NCI-H128 (cell line): ENCODE measurements around the gene SRGAP2C.
"Not testable (repeated sequence)": the region's sequence is repeated elsewhere in the genome, so short reads cannot be mapped to it uniquely, and the experiment has no call there.

Source experiments
- DNase-seq: peaks from one replicate; lab custom pipeline; 2025; ENCODE audit not compliant: unreplicated experiment; lab: John Stamatoyannopoulos, UW

Gene SRGAP2C

GRCh38 chr1:121278202-121278601, 93.4 kb downstream of the SRGAP2C start:
- DNase-seq, result not testable (repeated sequence)

- not testable (repeated sequence) for DNase-seq
These were observed 94.2 kb downstream of the SRGAP2C start for GRCh38 chr1:121278777-121279547.

GRCh38 chr1:121279548-121279898, 94.7 kb downstream of the SRGAP2C start:
- not testable (repeated sequence) for DNase-seq

- not testable (repeated sequence) for DNase-seq
These were observed 96.0 kb downstream of the SRGAP2C start for GRCh38 chr1:121280699-121281317.

GRCh38 chr1:121281480-121281879, 96.7 kb downstream of the SRGAP2C start:
- not testable (repeated sequence) for DNase-seq

GRCh38 chr1:121283587-121284180, 98.9 kb downstream of the SRGAP2C start:
- DNase-seq, result not testable (repeated sequence)

- not testable (repeated sequence) for DNase-seq
These were observed 107.8 kb downstream of the SRGAP2C start for GRCh38 chr1:121292590-121292989.

- DNase-seq, result not testable (repeated sequence)
These were observed 108.8 kb downstream of the SRGAP2C start for GRCh38 chr1:121293263-121294204.

- DNase-seq, result not testable (repeated sequence)
These were observed 109.4 kb downstream of the SRGAP2C start for GRCh38 chr1:121294205-121294570.

GRCh38 chr1:121296563-121296962, 111.8 kb downstream of the SRGAP2C start:
- DNase-seq, result not testable (repeated sequence)

- not testable (repeated sequence) for DNase-seq
These were observed 113.8 kb downstream of the SRGAP2C start for GRCh38 chr1:121298529-121298928.

- not testable (repeated sequence) for DNase-seq
These were observed 114.9 kb downstream of the SRGAP2C start for GRCh38 chr1:121299514-121300149.

- DNase-seq, result not testable (repeated sequence)
These were observed 117.1 kb downstream of the SRGAP2C start for GRCh38 chr1:121301876-121302275.

GRCh38 chr1:121307759-121308158, 123.0 kb downstream of the SRGAP2C start:
- not testable (repeated sequence) for DNase-seq

- not testable (repeated sequence) for DNase-seq
These were observed 130.7 kb downstream of the SRGAP2C start for GRCh38 chr1:121315509-121315908.

GRCh38 chr1:121316081-121316480, 131.3 kb downstream of the SRGAP2C start:
- not testable (repeated sequence) for DNase-seq

- DNase-seq, result not testable (repeated sequence)
These were observed 133.0 kb downstream of the SRGAP2C start for GRCh38 chr1:121317491-121318468.

GRCh38 chr1:121318687-121319086, 133.9 kb downstream of the SRGAP2C start:
- DNase-seq, result not testable (repeated sequence)

- not testable (repeated sequence) for DNase-seq
These were observed 136.9 kb downstream of the SRGAP2C start for GRCh38 chr1:121321660-121322059.
